HepG2 (cell line): ENCODE results near the gene LMTK2. TPM values are rescaled to one million over a fixed set of nuclear protein-coding genes. Genes with fewer than 3 reads are reported as not detected.

Source experiments
- ARNT2 ChIP-seq: sonication (generic); formaldehyde crosslinking; IDR thresholded peaks from 2 replicates; pipeline ENCODE4 v1.8.0; 2022; ENCODE audit warnings: mild to moderate bottlenecking, low read depth, missing genetic modification reagents, moderate library complexity
- BORCS8-MEF2B ChIP-seq: sonication (generic); formaldehyde crosslinking; IDR thresholded peaks from 2 replicates; pipeline ENCODE4 v1.8.0; 2022; ENCODE audit warnings: mild to moderate bottlenecking, missing genetic modification reagents
- CBX1 ChIP-seq: IDR thresholded peaks from one replicate; pipeline ENCODE4 v1.6.1; 2016; ENCODE audit warnings: antibody characterized with exemption, low read depth
- DMAP1 ChIP-seq: IDR thresholded peaks from 2 replicates; pipeline ENCODE4 v1.6.1; 2016
- FOSL2 ChIP-seq: sonication (generic); formaldehyde crosslinking; IDR thresholded peaks from 2 replicates; pipeline ENCODE4 v1.4.0; 2020; ENCODE audit warnings: missing genetic modification reagents
- HDAC2 ChIP-seq: sonication (generic); formaldehyde crosslinking; IDR thresholded peaks from 2 replicates; pipeline ENCODE4 v1.4.0; 2020; ENCODE audit warnings: missing genetic modification reagents
- HNF1B ChIP-seq: sonication (generic); formaldehyde crosslinking; IDR thresholded peaks from 2 replicates; pipeline ENCODE4 v1.5.1; 2020; ENCODE audit warnings: mild to moderate bottlenecking, moderate library complexity, missing genetic modification reagents
- NCOR1 ChIP-seq: fragments of 200-600 bp; sonication (generic); IDR thresholded peaks from 2 replicates; pipeline ENCODE4 v1.7.0; 2017; ENCODE audit warnings: antibody characterized with exemption, low read length, borderline replicate concordance
- POGZ ChIP-seq: sonication (generic); formaldehyde crosslinking; IDR thresholded peaks from 2 replicates; pipeline ENCODE4 v1.4.0; 2020; ENCODE audit warnings: mild to moderate bottlenecking, missing genetic modification reagents
- PRMT3 ChIP-seq: sonication (generic); formaldehyde crosslinking; IDR thresholded peaks from 2 replicates; pipeline ENCODE4 v1.8.1; 2022; ENCODE audit warnings: low read depth, mild to moderate bottlenecking, moderate library complexity, missing genetic modification reagents, borderline replicate concordance
- RAD51 ChIP-seq: fragments of 450-650 bp; IDR thresholded peaks from 2 replicates; pipeline ENCODE4 v1.6.1; 2016; ENCODE audit warnings: borderline replicate concordance
- REPIN1 ChIP-seq: sonication (generic); formaldehyde crosslinking; IDR thresholded peaks from 2 replicates; pipeline ENCODE4 v1.8.0; 2022; ENCODE audit warnings: missing genetic modification reagents, low read depth, mild to moderate bottlenecking, borderline replicate concordance
- SALL2 ChIP-seq: sonication (generic); formaldehyde crosslinking; IDR thresholded peaks from 2 replicates; pipeline ENCODE4 v1.8.1; 2023; ENCODE audit warnings: mild to moderate bottlenecking, missing genetic modification reagents, inconsistent platforms
- SIN3B ChIP-seq: fragments of 150-350 bp; IDR thresholded peaks from 2 replicates; pipeline ENCODE4 v1.6.1; 2014; ENCODE audit warnings: low read length
- SMARCE1 ChIP-seq: fragments of 450-650 bp; IDR thresholded peaks from 2 replicates; pipeline ENCODE4 v1.6.1; 2017; ENCODE audit warnings: borderline replicate concordance
- SMYD3 ChIP-seq: sonication (generic); formaldehyde crosslinking; IDR thresholded peaks from 2 replicates; pipeline ENCODE4 v1.8.1; 2023; ENCODE audit warnings: mild to moderate bottlenecking, missing genetic modification reagents
- SNRNP70 ChIP-seq: fragments of 200-400 bp; formaldehyde crosslinking; IDR thresholded peaks from 2 replicates; pipeline ENCODE4 v1.6.1; 2017; ENCODE audit warnings: mild to moderate bottlenecking, low read depth, low read length, moderate library complexity
- SRY ChIP-seq: sonication (generic); formaldehyde crosslinking; IDR thresholded peaks from 2 replicates; pipeline ENCODE4 v1.8.0; 2022; ENCODE audit warnings: mild to moderate bottlenecking, missing genetic modification reagents
- ZNF260 ChIP-seq: sonication (generic); formaldehyde crosslinking; IDR thresholded peaks from 2 replicates; pipeline ENCODE4 v1.4.0; 2020; ENCODE audit warnings: missing genetic modification reagents, low read depth, mild to moderate bottlenecking, borderline replicate concordance
- ZNF274 ChIP-seq: sonication (generic); formaldehyde crosslinking; IDR thresholded peaks from 2 replicates; pipeline ENCODE4 v1.5.1; 2020; ENCODE audit warnings: mild to moderate bottlenecking, missing genetic modification reagents
- ZNF615 ChIP-seq: sonication (generic); formaldehyde crosslinking; IDR thresholded peaks from 2 replicates; pipeline ENCODE4 v1.5.0; 2020; ENCODE audit warnings: mild to moderate bottlenecking, missing genetic modification reagents, borderline replicate concordance
- polyA plus RNA-seq, 8 experiments: library from polyadenylated mRNA; depleted of rRNA in 3 of 8; stranded (reverse) in 7 of 8; unstranded in 1 of 8; fragments of >200 nt; fragmentation: Illumina TruSeq in 4 of 8; extraction: Trizol in 4 of 8; gene quantifications; 2 replicates each; pipeline versions ENCODE4 v1.2.1 to v1.2.3, GENCODE V29; 2011 to 2016; ENCODE audit warnings: low read depth in 4 of 8, missing spikeins in 1 of 8, mixed read lengths in 1 of 8; ENCODE audit not compliant: insufficient read depth in 1 of 8
- total RNA-seq, 5 experiments: library from RNA; depleted of rRNA; stranded (reverse); fragments of >200 nt; fragmentation: Illumina TruSeq; extraction: Trizol; gene quantifications; 2 replicates each; pipeline ENCODE4 v1.2.3, GENCODE V29; 2016; ENCODE audit warnings: low read depth in 1 of 5
- TF ChIP-seq, protein P1 (sequence below): sonication (generic); formaldehyde crosslinking; IDR thresholded peaks from 2 replicates; pipeline ENCODE4 v1.9.0; 2021; ENCODE audit warnings: mild to moderate bottlenecking, missing genetic modification reagents
- TF ChIP-seq, protein P2 (sequence below): sonication (generic); formaldehyde crosslinking; IDR thresholded peaks from 2 replicates; pipeline ENCODE4 v1.4.0; 2020; ENCODE audit warnings: mild to moderate bottlenecking, missing genetic modification reagents

The LMTK2 gene
- total and polyA plus RNA-seq, 2 of the 13 experiments (the other 11 are each of a cell fraction or from before 2014, with no cell fraction given): 9.5 to 11.7 TPM

GRCh38 chr7:98211676-98212531 is 105.2 kb downstream of the LMTK2 start (continued):
- peak; percentile 82 for TF ChIP-seq REPIN1 (CRISPR knock-in tag)
- no peak for TF ChIP-seq SIN3B
- TF ChIP-seq HDAC2 (CRISPR knock-in tag): peak; percentile 64
- TF ChIP-seq ZNF260 (CRISPR knock-in tag): no peak
- TF ChIP-seq, protein P1, sequence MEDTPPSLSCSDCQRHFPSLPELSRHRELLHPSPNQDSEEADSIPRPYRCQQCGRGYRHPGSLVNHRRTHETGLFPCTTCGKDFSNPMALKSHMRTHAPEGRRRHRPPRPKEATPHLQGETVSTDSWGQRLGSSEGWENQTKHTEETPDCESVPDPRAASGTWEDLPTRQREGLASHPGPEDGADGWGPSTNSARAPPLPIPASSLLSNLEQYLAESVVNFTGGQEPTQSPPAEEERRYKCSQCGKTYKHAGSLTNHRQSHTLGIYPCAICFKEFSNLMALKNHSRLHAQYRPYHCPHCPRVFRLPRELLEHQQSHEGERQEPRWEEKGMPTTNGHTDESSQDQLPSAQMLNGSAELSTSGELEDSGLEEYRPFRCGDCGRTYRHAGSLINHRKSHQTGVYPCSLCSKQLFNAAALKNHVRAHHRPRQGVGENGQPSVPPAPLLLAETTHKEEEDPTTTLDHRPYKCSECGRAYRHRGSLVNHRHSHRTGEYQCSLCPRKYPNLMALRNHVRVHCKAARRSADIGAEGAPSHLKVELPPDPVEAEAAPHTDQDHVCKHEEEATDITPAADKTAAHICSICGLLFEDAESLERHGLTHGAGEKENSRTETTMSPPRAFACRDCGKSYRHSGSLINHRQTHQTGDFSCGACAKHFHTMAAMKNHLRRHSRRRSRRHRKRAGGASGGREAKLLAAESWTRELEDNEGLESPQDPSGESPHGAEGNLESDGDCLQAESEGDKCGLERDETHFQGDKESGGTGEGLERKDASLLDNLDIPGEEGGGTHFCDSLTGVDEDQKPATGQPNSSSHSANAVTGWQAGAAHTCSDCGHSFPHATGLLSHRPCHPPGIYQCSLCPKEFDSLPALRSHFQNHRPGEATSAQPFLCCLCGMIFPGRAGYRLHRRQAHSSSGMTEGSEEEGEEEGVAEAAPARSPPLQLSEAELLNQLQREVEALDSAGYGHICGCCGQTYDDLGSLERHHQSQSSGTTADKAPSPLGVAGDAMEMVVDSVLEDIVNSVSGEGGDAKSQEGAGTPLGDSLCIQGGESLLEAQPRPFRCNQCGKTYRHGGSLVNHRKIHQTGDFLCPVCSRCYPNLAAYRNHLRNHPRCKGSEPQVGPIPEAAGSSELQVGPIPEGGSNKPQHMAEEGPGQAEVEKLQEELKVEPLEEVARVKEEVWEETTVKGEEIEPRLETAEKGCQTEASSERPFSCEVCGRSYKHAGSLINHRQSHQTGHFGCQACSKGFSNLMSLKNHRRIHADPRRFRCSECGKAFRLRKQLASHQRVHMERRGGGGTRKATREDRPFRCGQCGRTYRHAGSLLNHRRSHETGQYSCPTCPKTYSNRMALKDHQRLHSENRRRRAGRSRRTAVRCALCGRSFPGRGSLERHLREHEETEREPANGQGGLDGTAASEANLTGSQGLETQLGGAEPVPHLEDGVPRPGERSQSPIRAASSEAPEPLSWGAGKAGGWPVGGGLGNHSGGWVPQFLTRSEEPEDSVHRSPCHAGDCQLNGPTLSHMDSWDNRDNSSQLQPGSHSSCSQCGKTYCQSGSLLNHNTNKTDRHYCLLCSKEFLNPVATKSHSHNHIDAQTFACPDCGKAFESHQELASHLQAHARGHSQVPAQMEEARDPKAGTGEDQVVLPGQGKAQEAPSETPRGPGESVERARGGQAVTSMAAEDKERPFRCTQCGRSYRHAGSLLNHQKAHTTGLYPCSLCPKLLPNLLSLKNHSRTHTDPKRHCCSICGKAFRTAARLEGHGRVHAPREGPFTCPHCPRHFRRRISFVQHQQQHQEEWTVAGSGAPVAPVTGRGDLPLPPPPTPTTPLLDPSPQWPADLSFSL (CRISPR knock-in tag): no peak
- TF ChIP-seq SMARCE1: no peak
- peak; percentile 42 for TF ChIP-seq CBX1
- TF ChIP-seq SMYD3 (CRISPR knock-in tag): no peak
- TF ChIP-seq DMAP1 (CRISPR knock-in tag): peak; percentile 85
- no peak for TF ChIP-seq ZNF615
- no peak for TF ChIP-seq BORCS8-MEF2B (CRISPR knock-in tag)
- TF ChIP-seq POGZ (CRISPR knock-in tag): peak; percentile 87; the same call in 1 of the 2 replicates
- TF ChIP-seq PRMT3: no peak
- TF ChIP-seq SALL2 (CRISPR knock-in tag): 0 out of 2 replicates have a peak, but pooled peaks have one; percentile 60
- TF ChIP-seq NCOR1: peak; percentile 60; the same call in 1 of the 2 replicates
- TF ChIP-seq FOSL2 (CRISPR knock-in tag): peak; percentile 97
- TF ChIP-seq RAD51: no peak
- TF ChIP-seq SNRNP70: no peak
- 0 out of 2 replicates have a peak, but pooled peaks have one; percentile 61 for TF ChIP-seq ARNT2 (CRISPR knock-in tag)
- TF ChIP-seq HNF1B (CRISPR knock-in tag): peak; percentile 78; the same call in 1 of the 2 replicates
- 0 out of 2 replicates have a peak, but pooled peaks have one; percentile 76 for TF ChIP-seq ZNF274 (CRISPR knock-in tag)
- peak; percentile 81 for TF ChIP-seq SRY (CRISPR knock-in tag)
- TF ChIP-seq, protein P2, sequence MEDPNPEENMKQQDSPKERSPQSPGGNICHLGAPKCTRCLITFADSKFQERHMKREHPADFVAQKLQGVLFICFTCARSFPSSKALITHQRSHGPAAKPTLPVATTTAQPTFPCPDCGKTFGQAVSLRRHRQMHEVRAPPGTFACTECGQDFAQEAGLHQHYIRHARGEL (CRISPR knock-in tag): peak; percentile 54; the same call in 1 of the 2 replicates
